HL-60 (cell line): ENCODE results near the gene KCND2.

ENCODE experiments used
- DNase-seq, 2 experiments: peaks; one replicate each; pipeline ENCODE4 v3.0.0-alpha.2; 2010 to 2020; ENCODE audit warnings: low read depth in 1 of 2, low spot score in 1 of 2
- H3K27ac ChIP-seq: fragments of 250-450 bp; sonication (Bioruptor Pico); replicated peaks from 2 replicates; pipeline ENCODE4 v1.5.1; 2020; ENCODE audit warnings: mild to moderate bottlenecking, moderate library complexity
- H3K27me3 ChIP-seq: fragments of 250-450 bp; sonication (Bioruptor Pico); 2 replicates; pipeline ENCODE4 v1.5.1; 2021; ENCODE audit warnings: mild to moderate bottlenecking, moderate library complexity; ENCODE audit not compliant: insufficient read depth, poor library complexity, severe bottlenecking
- H3K4me3 ChIP-seq: replicated peaks from 2 replicates; pipeline ENCODE4 v1.5.1; 2011; ENCODE audit warnings: mild to moderate bottlenecking, control low read depth, low read length; ENCODE audit not compliant: insufficient read depth
- CTCF ChIP-seq: IDR thresholded peaks from one replicate; pipeline ENCODE4 v1.5.1; 2011; ENCODE audit warnings: low read length, control low read depth, inconsistent platforms; ENCODE audit not compliant: insufficient read depth
- GABPA ChIP-seq: IDR thresholded peaks from 2 replicates; pipeline ENCODE4 v1.6.1; 2012; ENCODE audit warnings: low read depth
- POLR2AphosphoS5 ChIP-seq: IDR thresholded peaks from 2 replicates; pipeline ENCODE4 v1.6.1; 2012; ENCODE audit warnings: low read depth
- SPI1 ChIP-seq: IDR thresholded peaks from 2 replicates; pipeline ENCODE4 v1.6.1; 2012; ENCODE audit warnings: low read depth, mild to moderate bottlenecking, borderline replicate concordance
- TF ChIP-seq, protein P1 (sequence below): IDR thresholded peaks from 2 replicates; pipeline ENCODE4 v1.6.1; 2012; ENCODE audit warnings: low read depth; ENCODE audit not compliant: insufficient replicate concordance

KCND2 gene

DNA sequence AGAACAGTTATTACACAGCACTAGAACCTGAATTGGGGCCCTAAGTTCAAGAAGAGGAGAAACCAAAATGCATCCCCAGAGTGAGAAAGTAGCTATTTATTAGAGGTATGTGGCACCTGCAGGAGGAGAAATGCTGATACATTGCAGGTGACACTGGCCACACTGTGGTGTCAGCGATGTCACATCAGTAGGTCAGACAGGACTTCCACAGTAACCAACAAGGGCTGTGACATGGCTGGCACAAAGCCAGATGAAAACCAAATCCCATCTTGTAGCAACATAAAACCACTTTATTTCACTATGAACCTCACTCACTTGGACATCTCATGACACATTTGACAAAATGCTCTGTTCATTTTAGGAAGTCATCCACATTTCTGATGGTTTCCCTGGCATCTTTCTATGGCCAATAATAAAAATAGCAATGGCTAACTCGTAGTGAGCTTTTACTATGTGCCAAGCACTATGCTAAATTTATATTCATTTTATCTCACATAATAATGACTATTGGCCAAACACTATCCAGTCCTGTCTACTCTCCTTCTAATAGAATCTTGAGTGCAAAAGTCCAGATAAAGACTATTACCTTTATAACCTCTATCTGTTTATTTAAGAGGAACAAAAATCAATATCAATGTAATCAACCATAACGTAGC lies 430.7 kb downstream of the KCND2 start:
- no peak overlapping the region for H3K4me3 ChIP-seq
- no peak for DNase-seq
- no peak overlapping the region for H3K27ac ChIP-seq
- H3K27me3 ChIP-seq = no peaks in the 10 kb centered on the region
- TF ChIP-seq SPI1 = no peak
- TF ChIP-seq GABPA = no peak
- TF ChIP-seq POLR2AphosphoS5 = no peak
- TF ChIP-seq, protein P1, sequence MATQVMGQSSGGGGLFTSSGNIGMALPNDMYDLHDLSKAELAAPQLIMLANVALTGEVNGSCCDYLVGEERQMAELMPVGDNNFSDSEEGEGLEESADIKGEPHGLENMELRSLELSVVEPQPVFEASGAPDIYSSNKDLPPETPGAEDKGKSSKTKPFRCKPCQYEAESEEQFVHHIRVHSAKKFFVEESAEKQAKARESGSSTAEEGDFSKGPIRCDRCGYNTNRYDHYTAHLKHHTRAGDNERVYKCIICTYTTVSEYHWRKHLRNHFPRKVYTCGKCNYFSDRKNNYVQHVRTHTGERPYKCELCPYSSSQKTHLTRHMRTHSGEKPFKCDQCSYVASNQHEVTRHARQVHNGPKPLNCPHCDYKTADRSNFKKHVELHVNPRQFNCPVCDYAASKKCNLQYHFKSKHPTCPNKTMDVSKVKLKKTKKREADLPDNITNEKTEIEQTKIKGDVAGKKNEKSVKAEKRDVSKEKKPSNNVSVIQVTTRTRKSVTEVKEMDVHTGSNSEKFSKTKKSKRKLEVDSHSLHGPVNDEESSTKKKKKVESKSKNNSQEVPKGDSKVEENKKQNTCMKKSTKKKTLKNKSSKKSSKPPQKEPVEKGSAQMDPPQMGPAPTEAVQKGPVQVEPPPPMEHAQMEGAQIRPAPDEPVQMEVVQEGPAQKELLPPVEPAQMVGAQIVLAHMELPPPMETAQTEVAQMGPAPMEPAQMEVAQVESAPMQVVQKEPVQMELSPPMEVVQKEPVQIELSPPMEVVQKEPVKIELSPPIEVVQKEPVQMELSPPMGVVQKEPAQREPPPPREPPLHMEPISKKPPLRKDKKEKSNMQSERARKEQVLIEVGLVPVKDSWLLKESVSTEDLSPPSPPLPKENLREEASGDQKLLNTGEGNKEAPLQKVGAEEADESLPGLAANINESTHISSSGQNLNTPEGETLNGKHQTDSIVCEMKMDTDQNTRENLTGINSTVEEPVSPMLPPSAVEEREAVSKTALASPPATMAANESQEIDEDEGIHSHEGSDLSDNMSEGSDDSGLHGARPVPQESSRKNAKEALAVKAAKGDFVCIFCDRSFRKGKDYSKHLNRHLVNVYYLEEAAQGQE = no peak
- TF ChIP-seq CTCF = no peak

DNA sequence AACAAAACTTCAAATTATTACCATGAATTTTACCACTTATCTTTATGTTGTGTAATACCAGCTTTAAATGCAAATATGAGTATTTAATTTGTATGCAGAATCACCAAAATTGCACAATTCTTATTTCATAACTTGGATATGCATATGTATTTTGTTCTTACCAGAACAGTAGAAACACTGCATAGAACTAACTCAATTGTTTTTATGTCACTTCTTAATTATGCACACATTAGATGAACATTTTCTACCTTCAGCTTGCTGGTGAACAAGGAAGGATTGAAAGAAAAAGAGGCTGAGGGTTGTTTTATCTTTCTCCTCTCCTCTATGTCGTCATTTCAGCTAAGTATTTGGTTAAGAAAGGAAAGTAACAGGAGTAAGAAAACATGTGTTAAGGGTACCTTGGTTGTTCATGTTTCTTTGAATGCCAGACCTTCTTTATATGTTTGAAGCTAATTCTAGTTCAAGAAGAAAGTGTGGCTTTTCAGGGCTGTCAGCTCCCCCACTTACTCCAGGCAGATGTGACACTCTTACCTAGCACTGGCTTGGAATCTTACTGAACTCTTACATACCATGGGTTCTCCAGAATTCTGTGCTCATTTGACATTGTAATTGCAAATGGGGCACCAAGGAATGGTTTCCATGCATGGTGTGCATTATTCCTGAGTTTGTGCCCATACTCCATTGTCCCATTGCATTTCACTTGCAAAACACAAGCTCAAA lies 436.4 kb downstream of the KCND2 start:
- Histone ChIP-seq H3K4me3 (no peak overlapping the region), H3K27ac (no peak overlapping the region), H3K27me3 (no peaks in the 10 kb centered on the region)
- TF ChIP-seq GABPA = no peak
- no peak for TF ChIP-seq POLR2AphosphoS5
- TF ChIP-seq, protein P1 = no peak
- no peak for TF ChIP-seq SPI1
- no peak for TF ChIP-seq CTCF
- DNase-seq = no peak

- Histone ChIP-seq H3K27ac (no peak overlapping the region), H3K27me3 (no peaks in the 10 kb centered on the region), H3K4me3 (no peak overlapping the region)
- TF ChIP-seq POLR2AphosphoS5 (no peak), CTCF (no peak), SPI1 (no peak), GABPA (no peak)
- TF ChIP-seq, protein P1 = no peak
- no peak for DNase-seq
These were observed 437.0 kb downstream of the KCND2 start for GRCh38 chr7:120709972-120710320.
